Dedifferentiated amniotic fluid mesenchymal stem cell (primary cell): Measurements from ENCODE around the gene SUCO.
"Not testable (repeated sequence)": the region's sequence is repeated elsewhere in the genome, so short reads cannot be mapped to it uniquely, and the experiment has no call there.

Experiments used
- DNase-seq: peaks from one replicate; pipeline ENCODE4 v3.0.0-alpha.2; 2016; ENCODE audit errors: extremely low spot score

Gene SUCO

GRCh38 chr1:172532700-172533512 lies at the start of gene SUCO:
Gene SUCO, plus strand, starts transcription at chr1:172533150. Its CDS starts 286 bp downstream, at chr1:172533436.
- peak; percentile 99 for DNase-seq

- no peak for DNase-seq
These were observed 49.5 kb upstream of the SUCO start for GRCh38 chr1:172483448-172483847.

GRCh38 chr1:172484252-172484651 lies 48.7 kb upstream of the SUCO start:
- no peak for DNase-seq

GRCh38 chr1:172485626-172486025 lies 47.3 kb upstream of the SUCO start:
- DNase-seq, result no peak

- DNase-seq, result no peak
These were observed 46.0 kb upstream of the SUCO start for GRCh38 chr1:172486805-172487454.

GRCh38 chr1:172487550-172487949 lies 45.4 kb upstream of the SUCO start:
- DNase-seq, result no peak

GRCh38 chr1:172488393-172488792 lies 44.6 kb upstream of the SUCO start:
- DNase-seq, result no peak

GRCh38 chr1:172489847-172490246 lies 43.1 kb upstream of the SUCO start:
- DNase-seq, result peak; percentile 71

GRCh38 chr1:172492421-172492820 lies 40.5 kb upstream of the SUCO start:
- DNase-seq, result no peak

GRCh38 chr1:172494166-172494565 lies 38.8 kb upstream of the SUCO start:
- DNase-seq, result no peak

- DNase-seq, result not testable (repeated sequence)
These were observed 36.8 kb upstream of the SUCO start for GRCh38 chr1:172496127-172496526.

GRCh38 chr1:172496678-172497077 lies 36.3 kb upstream of the SUCO start:
- DNase-seq, result no peak

- peak; percentile 66 for DNase-seq
These were observed 35.7 kb upstream of the SUCO start for GRCh38 chr1:172497230-172497629.

GRCh38 chr1:172498857-172499256 lies 34.1 kb upstream of the SUCO start:
- DNase-seq, result no peak

GRCh38 chr1:172499636-172500141 lies 33.3 kb upstream of the SUCO start:
- DNase-seq, result no peak

GRCh38 chr1:172500207-172500606 lies 32.7 kb upstream of the SUCO start:
- DNase-seq, result no peak

GRCh38 chr1:172507741-172508140 lies 25.2 kb upstream of the SUCO start:
- DNase-seq, result no peak

- DNase-seq, result no peak
These were observed 22.5 kb upstream of the SUCO start for GRCh38 chr1:172510479-172510878.

GRCh38 chr1:172512591-172512990 lies 20.4 kb upstream of the SUCO start:
- DNase-seq, result no peak

- peak; percentile 43 for DNase-seq
These were observed 19.5 kb upstream of the SUCO start for GRCh38 chr1:172513479-172513878.

- no peak for DNase-seq
These were observed 18.8 kb upstream of the SUCO start for GRCh38 chr1:172514108-172514507.

GRCh38 chr1:172515436-172515835 lies 17.5 kb upstream of the SUCO start:
- DNase-seq, result no peak

GRCh38 chr1:172515927-172516326 lies 17.0 kb upstream of the SUCO start:
- DNase-seq, result no peak
